GM12801 (cell line): ENCODE measurements around the gene NUDT4.

Experiments
- TF ChIP-seq, protein P1 (sequence below): IDR thresholded peaks from one replicate; pipeline ENCODE4 v1.5.1; 2011; ENCODE audit warnings: control low read depth; ENCODE audit not compliant: insufficient read length; ENCODE audit errors: extremely low read depth

The NUDT4 gene

DNA sequence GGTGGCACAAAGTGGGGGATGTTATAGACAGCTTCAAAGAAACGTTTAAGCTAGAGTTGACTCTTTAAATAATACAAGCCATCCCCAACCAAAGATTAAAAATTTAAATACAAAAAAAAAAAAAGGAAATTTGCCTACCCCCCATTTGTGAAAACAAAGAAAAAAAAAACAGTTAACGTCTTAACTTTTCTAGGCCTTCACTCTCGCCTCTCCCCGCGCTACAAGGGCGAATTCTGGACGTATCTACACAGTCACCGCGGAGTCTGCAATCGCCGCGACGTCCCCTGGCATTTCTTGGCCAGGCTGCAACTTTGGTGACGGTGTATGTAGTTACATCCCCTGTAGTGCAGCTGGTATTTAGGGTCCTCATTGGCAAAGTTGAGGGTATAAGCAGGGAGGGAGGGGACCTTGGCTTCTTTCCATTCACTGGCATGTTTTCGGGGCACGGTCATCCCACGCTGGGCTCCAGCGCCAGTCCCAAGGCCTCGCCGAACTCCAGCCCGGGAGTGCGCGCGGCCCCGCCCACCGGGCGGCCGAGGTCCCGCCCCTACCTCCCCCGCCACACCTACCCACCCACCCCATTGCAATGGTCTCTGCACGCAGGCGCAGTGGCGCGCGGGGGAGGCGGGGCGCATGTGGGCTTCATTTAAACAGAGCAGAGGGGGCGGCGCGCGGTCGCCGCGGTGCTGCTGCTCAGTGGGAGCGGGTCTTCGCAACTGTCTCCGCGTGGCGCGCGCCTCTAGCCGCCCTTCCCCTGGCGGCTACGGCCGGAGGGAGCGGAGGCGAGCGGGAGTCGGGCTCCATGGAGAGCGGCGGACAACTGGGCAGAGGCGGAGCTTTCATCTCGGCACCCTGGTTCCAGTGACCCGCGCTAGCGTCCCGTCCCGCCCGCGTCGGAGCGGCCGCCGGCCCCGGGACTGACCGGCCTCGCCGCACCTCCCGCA, at the start of gene NUDT4:
TSS of gene NUDT4 (plus strand) at position 674 of the 944 bp plus-strand sequence. CDS start 398 bp downstream, outside the sequence.
- TF ChIP-seq, protein P1, sequence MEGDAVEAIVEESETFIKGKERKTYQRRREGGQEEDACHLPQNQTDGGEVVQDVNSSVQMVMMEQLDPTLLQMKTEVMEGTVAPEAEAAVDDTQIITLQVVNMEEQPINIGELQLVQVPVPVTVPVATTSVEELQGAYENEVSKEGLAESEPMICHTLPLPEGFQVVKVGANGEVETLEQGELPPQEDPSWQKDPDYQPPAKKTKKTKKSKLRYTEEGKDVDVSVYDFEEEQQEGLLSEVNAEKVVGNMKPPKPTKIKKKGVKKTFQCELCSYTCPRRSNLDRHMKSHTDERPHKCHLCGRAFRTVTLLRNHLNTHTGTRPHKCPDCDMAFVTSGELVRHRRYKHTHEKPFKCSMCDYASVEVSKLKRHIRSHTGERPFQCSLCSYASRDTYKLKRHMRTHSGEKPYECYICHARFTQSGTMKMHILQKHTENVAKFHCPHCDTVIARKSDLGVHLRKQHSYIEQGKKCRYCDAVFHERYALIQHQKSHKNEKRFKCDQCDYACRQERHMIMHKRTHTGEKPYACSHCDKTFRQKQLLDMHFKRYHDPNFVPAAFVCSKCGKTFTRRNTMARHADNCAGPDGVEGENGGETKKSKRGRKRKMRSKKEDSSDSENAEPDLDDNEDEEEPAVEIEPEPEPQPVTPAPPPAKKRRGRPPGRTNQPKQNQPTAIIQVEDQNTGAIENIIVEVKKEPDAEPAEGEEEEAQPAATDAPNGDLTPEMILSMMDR, result no peak

DNA sequence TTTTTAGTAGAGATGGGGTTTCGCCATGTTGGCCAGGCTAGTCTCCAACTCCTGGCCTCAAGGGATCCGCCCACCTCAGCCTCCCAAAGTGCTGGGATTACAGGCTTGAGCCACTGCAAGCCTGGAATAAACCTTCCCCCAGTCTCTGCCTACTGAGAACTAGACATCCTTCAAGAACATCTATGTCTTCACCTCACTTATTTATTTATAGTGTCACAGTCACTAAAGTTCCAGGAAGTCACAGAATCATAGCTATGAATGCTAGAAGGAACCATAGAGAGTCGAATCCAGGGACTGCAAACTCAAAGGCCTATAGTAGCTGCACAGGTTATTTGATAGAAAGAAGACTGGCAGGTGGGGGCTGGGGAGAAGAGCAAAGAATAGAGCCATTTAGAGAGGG, 44.7 kb upstream of the NUDT4 start:
- TF ChIP-seq, protein P1, result no peak

- TF ChIP-seq, protein P1, result no peak
Observed at GRCh38 chr12:93333828-93334227, 43.9 kb upstream of the NUDT4 start.

GRCh38 chr12:93335603-93336162, 42.0 kb upstream of the NUDT4 start:
- TF ChIP-seq, protein P1, result no peak

GRCh38 chr12:93336291-93336741, 41.4 kb upstream of the NUDT4 start:
- TF ChIP-seq, protein P1, result no peak

GRCh38 chr12:93338598-93338997, 39.1 kb upstream of the NUDT4 start:
- TF ChIP-seq, protein P1, result no peak

- TF ChIP-seq, protein P1, result no peak
Observed at GRCh38 chr12:93339695-93340094, 38.0 kb upstream of the NUDT4 start.
